ENCODE data around the gene WRNIP1. TPM values are rescaled to one million over a fixed set of nuclear protein-coding genes. Genes with fewer than 3 reads are reported as not detected.

The WRNIP1 gene
- total RNA-seq, 1 experiment from 2014 or later: 92.6 TPM

Other genes with a start within 250 kb of the WRNIP1 start
- 0.03 and 0.08 TPM in 2 replicates for gene MYLK4, start 14.5 kb upstream of the WRNIP1 start, total RNA-seq (2014; rRNA removed; shearing (Covaris generic))
- gene SERPINB1, start 76.5 kb downstream of the WRNIP1 start, total RNA-seq (2014; rRNA removed; shearing (Covaris generic)): 75.5 and 93.2 TPM in 2 replicates
- gene SERPINB9, start 137.9 kb downstream of the WRNIP1 start, total RNA-seq (2014; rRNA removed; shearing (Covaris generic)): 2.0 and 2.9 TPM in 2 replicates
- gene SERPINB6, start 206.2 kb downstream of the WRNIP1 start, total RNA-seq (2014; rRNA removed; shearing (Covaris generic)): 68.0 and 74.6 TPM in 2 replicates
- 24.4 and 28.5 TPM in 2 replicates for gene NQO2, start 234.5 kb downstream of the WRNIP1 start, total RNA-seq (2014; rRNA removed; shearing (Covaris generic))